GM21717 (cell line): ENCODE data around the gene C1orf198.

ENCODE experiments used
- ATAC-seq: cut with Tn5 transposase; IDR thresholded peaks from one replicate; pipeline ENCODE4 v1.9.1; 2021; ENCODE audit warnings: mild to moderate bottlenecking, moderate library complexity; ENCODE audit not compliant: unreplicated experiment

Gene C1orf198

DNA sequence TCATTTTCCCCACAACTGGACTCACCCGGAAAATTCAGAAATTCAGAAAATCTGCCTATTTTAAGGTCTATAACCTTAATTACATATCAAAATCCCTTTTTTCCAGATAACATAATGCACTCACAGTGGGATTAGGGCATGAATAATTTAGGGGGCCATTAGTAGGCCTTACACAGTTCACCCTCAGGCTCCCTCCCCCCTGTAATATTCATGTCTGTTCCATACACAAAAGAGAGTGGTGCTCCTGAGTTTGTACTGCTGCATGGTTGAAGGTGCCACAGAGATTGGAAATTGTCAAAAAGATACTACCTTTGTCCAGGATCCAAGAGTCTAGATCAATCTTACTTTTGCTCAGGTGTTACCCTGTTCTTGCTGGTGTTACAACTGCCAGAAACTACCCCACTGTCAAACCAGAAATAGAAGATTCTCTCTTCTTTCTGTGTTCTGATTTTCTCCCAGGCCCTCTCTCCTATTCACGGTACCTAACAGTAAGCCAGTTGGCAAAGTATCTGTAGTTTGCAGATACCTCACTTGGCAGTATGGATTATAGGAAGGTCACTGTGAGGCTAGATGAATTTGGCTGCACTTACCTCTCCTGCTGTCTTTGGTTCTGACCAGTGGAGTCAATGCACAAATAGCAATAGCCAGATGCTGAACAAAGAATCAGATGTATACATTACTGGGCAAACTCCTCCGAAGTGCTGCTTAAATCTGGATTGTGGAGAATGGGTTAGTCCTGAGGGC, 53.2 kb downstream of the C1orf198 start:
- no peak for ATAC-seq

GRCh38 chr1:230812568-230812967, 55.8 kb downstream of the C1orf198 start:
- ATAC-seq, result no peak

DNA sequence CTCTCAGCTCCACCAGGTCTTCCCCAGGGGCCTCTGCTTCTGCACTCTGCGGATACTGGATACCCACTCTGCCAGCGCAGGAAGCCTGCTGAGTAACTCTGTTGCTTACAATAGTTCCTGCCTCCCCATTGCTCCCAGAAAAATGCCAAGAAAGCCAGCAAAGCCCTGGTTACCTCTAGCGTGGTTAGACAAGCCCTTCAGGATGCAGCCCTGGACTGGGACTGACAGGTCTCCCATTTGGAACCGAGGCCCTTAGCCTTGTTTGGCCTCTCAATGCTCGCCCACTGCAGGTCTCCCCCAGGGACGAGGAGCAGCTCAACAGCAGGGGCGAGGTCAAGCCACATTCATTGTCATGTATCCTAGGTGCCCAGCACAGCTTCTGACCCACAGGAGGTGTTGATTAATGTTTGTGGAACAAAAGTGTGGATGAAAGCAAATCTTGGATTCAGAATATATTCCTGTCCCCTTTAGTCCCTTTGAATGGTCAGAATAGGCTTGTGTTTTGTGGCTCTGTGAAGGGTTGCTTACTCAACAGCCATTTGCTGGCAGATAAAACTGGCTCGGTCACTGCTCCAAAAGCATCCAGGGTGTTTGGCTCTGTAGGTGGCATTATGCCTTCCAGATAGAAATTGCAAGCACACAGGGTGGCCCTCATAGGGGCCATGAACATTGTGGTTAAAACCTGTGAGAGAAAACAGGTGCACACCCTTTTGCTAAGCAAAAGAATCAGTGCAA, 58.9 kb downstream of the C1orf198 start:
- ATAC-seq, result no peak

DNA sequence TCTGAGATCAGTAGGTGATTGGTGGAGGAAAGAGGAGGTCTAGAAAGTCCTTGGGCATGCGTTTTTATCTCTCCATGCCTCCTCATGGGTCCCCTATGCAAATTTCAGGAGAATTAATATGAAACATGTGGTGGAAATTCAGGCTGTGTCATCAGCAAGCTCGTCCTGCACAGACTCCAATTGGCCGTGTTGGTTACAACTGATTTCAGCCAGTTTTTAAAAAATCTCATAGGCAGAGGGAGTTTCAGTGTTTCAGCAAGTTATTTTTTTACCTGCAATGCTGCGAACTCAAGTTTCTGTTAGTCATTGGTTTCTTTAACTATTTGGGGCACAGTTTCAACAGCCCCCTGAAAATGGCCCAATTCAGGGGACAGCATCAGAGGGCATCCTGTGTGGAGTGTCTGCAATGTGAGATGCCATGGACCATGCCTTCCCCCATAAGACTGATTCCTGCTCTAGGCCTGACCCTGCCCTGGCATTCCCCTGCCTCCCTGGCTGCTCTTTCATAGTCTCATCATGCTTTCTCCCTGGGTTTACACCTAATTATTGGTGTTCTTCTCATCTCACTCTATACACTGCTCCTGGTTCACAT, 59.9 kb downstream of the C1orf198 start:
- ATAC-seq, result no peak

- ATAC-seq, result no peak
Observed at GRCh38 chr1:230807561-230808280, 60.6 kb downstream of the C1orf198 start.

DNA sequence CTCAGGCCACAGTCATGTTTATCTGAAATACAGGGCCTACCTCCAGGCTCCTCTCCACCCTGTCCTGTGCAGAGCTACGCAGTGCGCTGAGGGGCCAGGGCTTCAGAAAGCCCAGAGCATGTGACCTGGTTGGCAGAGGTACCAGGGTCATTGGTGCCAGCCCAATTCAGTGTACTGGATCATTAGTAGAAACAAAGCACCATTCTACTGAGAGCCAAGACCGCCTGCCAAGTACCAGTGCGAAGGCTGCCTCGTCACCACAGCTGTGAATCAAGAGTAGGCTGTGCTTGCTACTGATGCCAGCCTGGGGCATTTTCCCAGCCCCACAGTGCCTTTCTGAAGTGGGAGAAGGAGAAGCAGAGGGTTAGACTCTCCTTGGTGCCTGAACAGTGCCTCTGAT, 61.3 kb downstream of the C1orf198 start:
- no peak for ATAC-seq

DNA sequence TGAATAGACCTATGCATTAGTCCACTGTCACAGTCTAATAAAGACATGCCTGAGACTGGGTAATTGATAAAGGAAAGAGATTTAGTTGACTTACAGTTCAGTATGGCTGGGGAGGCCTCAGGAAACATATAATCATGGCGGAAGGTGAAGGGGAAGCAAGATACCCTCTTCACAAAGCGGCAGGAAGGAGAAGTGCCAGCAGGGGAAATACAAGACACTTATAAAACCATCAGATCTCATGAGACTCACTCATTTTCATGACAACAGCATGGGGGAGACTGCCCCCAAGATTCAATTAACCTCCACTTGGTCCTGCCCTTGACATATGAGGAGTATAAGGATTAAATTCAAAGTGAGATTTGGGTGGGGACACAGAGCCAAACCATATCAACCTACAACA, 61.8 kb downstream of the C1orf198 start:
- no peak for ATAC-seq

DNA sequence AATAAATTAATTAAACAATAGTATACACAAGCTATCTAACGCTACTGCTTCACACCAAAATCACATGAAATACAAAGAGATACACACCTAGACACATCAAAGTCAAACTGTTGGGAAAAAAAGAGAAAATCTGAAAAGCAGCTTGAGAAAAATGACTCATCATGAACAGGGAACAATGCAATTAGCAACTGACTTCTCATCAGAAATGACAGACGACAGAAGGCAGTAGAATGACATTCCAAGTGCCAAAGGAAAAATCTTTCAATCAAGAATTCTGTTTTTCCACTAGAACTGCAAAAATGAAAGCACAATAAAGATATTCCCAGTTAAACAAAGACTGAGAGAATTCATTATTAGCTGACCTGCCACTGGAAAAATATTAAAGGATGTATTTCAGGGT, 63.9 kb downstream of the C1orf198 start:
- ATAC-seq, result no peak

DNA sequence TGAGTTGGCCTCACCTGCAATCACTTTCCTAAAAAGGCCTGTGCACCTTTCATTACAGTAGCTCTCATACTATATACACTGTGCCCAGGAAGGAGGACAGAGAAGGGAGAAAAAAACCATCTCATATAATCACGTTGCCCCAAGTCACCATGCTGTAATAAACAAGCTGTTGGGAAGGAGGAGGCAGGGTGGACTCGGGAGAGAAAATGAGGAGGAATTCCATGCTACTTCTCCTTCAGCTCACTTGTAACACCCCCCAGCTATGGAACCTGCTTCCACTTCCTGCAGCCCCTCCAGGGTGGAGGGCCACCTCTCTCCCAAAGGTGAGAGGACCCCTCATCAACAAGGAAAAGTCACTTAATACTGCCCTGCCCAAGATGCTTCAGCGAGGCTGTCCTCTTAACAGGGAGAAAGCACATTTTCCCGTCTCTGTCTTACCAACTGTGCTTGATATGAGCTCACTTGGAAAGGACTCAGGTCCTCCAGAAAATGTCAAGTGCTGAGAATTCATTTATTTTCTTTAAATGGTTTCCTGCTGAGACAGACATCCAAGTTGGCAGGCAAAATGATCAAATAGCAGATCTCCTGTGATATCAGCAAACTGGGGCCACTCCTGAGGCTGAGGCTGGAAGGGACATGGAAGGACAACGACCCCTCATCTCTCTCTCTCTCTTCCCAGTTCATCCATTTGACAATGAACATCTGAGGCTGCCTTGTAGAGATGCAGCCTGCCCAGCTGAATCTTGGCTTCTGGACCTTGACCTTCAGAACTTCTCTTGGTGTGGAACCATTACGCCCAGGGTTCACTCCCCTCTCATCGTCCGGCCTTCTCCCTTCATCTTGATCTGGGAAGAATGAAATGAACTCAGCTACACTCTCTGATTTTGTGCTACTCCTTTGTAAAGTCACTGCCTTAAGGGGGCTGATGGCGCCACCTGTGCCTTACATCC, 67.2 kb downstream of the C1orf198 start:
- no peak for ATAC-seq

GRCh38 chr1:230798491-230798890, 69.8 kb downstream of the C1orf198 start:
- no peak for ATAC-seq

GRCh38 chr1:230797942-230798365, 70.4 kb downstream of the C1orf198 start:
- no peak for ATAC-seq

DNA sequence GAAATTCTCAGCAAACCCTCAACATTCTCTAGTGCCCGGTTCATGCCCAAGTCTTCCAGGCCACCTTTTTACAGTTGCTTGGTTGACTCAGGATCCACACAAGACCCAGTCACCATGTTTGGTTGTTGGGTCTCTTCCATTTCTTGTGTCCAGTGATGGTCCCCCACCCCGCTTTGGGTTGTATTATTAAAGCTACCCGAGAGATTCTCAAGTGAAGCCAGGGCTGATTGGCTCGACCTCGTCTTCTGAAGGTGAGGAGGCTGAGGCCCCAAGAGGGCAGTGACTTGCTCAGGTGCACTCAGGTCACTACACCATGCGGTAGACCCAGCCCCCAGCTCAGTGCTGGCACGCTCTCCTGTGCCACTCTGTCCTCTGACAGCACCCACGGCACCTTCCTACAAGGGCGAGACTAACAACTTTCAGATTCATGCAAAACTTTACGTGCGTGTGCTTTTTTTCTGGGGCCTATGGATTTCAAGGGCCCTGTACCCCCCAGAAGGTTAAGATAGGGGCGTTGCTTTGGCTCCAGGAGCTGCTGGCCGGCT, 70.9 kb downstream of the C1orf198 start:
- no peak for ATAC-seq

DNA sequence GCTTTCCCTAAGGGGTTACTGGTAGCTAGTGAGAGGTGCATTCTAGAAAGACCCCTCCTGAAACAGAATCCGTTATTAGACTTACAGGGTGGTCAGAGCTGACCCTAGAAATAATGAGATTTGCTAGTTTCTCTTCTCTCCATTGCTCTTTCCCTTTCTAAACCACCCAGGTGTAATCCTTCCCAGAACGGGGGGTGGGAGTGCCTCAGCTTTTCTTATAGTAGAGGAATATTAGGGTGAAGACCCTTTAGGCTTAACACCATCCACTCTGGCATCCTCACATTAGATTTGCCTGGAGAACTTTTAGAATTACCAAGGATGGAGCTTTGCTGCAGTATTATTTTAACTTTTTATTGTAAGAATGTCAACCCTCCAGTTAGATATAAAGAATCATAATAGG, 71.7 kb downstream of the C1orf198 start:
- no peak for ATAC-seq

DNA sequence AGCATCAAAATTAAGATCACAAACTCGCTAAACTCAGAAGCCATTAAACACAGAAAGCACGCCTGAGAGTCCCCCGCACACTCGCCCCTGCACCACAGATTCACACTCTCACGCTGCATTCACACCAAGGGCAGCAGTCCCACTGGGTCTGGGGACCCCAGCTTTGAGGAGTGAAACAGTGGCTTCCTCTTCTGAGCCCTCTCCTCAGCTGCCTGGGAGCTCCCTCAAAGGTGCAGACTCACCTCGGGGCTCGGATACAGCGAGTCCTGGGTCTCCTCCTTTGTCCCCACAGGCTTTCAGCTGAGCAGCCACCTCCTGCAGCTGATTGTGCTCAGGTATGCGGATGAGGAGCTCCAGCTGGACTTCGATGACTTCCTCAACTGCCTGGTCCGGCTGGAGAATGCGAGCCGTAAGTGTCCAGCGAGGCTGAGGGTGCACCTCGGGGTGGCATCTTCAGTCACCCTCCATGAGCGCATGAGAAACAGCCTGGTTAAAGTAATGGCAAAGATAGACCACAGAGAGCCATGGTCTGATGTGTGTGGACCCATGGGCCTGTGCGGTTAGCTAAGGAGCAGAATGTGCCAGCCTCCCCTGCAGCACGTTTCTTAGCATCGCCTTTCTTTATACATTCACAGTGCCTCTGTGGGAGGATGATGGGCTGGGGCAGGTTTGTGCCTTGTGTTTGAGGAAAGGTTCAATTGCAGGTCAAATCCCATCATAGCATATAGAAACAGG, 73.3 kb downstream of the C1orf198 start:
- no peak for ATAC-seq

- no peak for ATAC-seq
Observed at GRCh38 chr1:230794431-230794830, 73.9 kb downstream of the C1orf198 start.

- no peak for ATAC-seq
Observed at GRCh38 chr1:230793463-230793745, 74.9 kb downstream of the C1orf198 start.

DNA sequence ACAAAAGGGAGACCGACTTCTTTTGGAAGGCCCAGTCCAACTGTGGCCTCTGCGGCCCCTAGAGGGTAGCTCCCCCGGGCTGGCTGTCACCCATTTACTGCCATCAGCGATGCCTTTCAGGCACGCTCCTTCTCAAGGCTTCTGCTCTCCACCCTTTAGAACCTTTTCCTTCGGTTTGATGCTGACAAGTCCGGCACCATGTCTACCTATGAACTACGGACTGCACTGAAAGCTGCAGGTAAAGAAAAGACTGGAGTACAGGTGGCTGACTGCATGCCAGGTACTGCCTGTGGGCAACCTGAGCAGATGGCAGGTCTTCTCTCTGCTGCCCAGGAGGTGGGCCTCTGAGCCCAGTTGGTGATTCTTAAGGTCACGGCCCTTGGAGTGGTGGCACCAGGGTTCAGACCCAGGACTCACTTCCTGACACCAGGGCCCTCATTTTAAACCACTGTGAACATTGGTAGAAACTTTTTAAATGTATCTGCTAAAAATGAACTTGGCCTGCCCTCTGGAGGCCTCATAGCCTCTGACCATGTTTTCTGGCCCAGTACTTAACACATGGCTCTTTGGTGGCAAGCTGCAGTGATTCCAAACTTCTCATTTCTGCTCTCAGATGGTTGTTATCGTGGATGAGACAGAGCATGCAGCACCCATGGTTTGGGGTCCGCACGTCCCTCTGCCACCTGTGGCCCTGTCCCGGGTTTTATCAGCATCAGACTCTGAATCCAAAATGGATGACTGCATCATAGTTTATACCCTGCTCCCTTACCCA, 75.4 kb downstream of the C1orf198 start:
- no peak for ATAC-seq

GRCh38 chr1:230791986-230792564, 76.2 kb downstream of the C1orf198 start:
- ATAC-seq, result no peak
